ENCODE results near the gene NGB. TPM values are rescaled to one million over a fixed set of nuclear protein-coding genes. Genes with fewer than 3 reads are reported as not detected.

The NGB gene
- total and polyA plus RNA-seq, 9 of the 15 experiments (the other 6 are each of a cell fraction or from before 2014, with no cell fraction given): not detected

DNA sequence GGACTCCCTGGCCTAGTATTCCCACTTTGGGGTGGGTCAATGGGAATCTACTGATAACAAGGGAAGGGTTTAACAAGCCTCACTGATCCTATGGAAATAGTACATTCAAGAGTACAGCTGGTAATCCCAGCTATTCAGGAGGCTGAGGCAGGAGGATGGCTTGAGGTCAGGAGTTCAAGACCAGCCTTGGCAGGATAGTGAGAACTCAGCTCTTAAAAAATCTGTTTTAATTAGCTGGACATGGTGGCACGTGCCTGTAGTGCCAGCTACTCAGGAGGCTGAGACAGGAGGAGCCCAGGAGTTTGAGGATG is 45.1 kb upstream of the NGB start:
- peaks cover 3% of the 10 kb centered on the region for H3K9me1 ChIP-seq (ENCODE audit: control insufficient read depth, insufficient read depth, low read length)
- CTCF ChIA-PET (ENCODE audit: low intra/inter-chr PET ratio): interaction anchor here (1.2 to 2.2 kb wide), 3 partner anchors 12 to 440 kb away, joined by 4 to 11 read pairs (median 4); no protein-coding TSS in a partner anchor
- no TSS peak for BruUV-seq (replicated peaks)
- peaks cover 12% of the 10 kb centered on the region; the same call in 2 of the 3 replicates for H3K79me2 ChIP-seq (ENCODE audit: control insufficient read depth, insufficient read depth, low read length)
- H3K9ac ChIP-seq (ENCODE audit: insufficient read depth in 1 of 2, low read depth in 2 of 2, low read length in 2 of 2): no peak overlapping the region
- no peaks in the 10 kb centered on the region for H3K36me3 ChIP-seq (ENCODE audit: control insufficient read depth, insufficient read depth, low read length)
- POLR2A ChIA-PET: interaction anchor here (0.5 to 1.6 kb wide), 3 partner anchors 9 to 61 kb away, joined by 3 to 10 read pairs (median 4); partner anchors contain the start of gene SAMD15
- FAIRE-seq (no peak), ATAC-seq (no peak), DNase-seq (ENCODE audit: extremely low read depth in 1 of 4, low spot score in 3 of 4) (no peak)
- H3K4me2 ChIP-seq (ENCODE audit: insufficient read depth, low read length): no peak overlapping the region
- no peak overlapping the region for H2AFZ ChIP-seq (ENCODE audit: low read depth, low read length)
- in situ Hi-C loops (cut with MboI) (no loop called here), intact Hi-C loops (cut with micrococcal nuclease) (loop anchor here (1.0 to 2.0 kb wide), 2 partner anchors 15 to 163 kb away; no protein-coding TSS in a partner anchor)
- no peak overlapping the region for H3K27ac ChIP-seq (ENCODE audit: extremely low read depth, low read depth, low read length)
- H4K20me1 ChIP-seq (replicated peaks; ENCODE audit: control insufficient read depth, insufficient read depth, low read length): 0 out of 2 replicates have a peak, but pooled peaks cover 3% of the 10 kb centered on the region
- no peak overlapping the region for H3K4me3 ChIP-seq
- no peaks in the 10 kb centered on the region for H3K9me3 ChIP-seq (replicated peaks; ENCODE audit: control insufficient read depth, insufficient read depth, low read depth, low read length)
- no peaks in the 10 kb centered on the region for H3K27me3 ChIP-seq (ENCODE audit: control insufficient read depth in 2 of 2, insufficient read depth in 2 of 2, low read length in 2 of 2)
- WGBS (ENCODE audit: insufficient coverage, low coverage, missing lambda C conversion rate): 0% methylated on average over 1 of the region's 1 CpG
- TF ChIP-seq HDAC3 (IDR thresholded peaks at IDR 0.05; ENCODE audit: borderline replicate concordance, partially characterized antibody): no peak
- no peak for TF ChIP-seq THRB (CRISPR knock-in tag; conservative IDR thresholded peaks at IDR 0.05)
- TF ChIP-seq MTF1 (CRISPR knock-in tag; IDR thresholded peaks at IDR 0.05; ENCODE audit: borderline replicate concordance): no peak
- H3K4me1 ChIP-seq (replicated peaks in 1 of 2; ENCODE audit: control insufficient read depth in 2 of 2, insufficient read depth in 2 of 2, low read length in 2 of 2): peaks cover 4 to 11% of the 10 kb centered on the region in 2 experiments; a peak in 3 of 5 replicates
